ENCODE data around the gene PTTG2. TPM values are rescaled to one million over a fixed set of nuclear protein-coding genes. Genes with fewer than 3 reads are reported as not detected.
A peak's percentile ranks its signal among the peaks of the same experiment; 100 is the strongest.

PTTG2 gene
- total RNA-seq, 3 donors from 2014 or later: 0.77 to 2.5 TPM; not detected in 1

GRCh38 chr4:37949636-37950426 is 10.4 kb upstream of the PTTG2 start:
- DNase-seq (no peak), ATAC-seq (no peak)
- intact Hi-C loops (cut with DNase I, micrococcal nuclease): no loop called here
- H3K4me1 ChIP-seq (ENCODE audit: low read depth): peaks cover 4% of the 10 kb centered on the region
- no peak overlapping the region for H3K4me3 ChIP-seq
- H3K9me3 ChIP-seq: no peaks in the 10 kb centered on the region
- H3K36me3 ChIP-seq (ENCODE audit: low read depth): no peaks in the 10 kb centered on the region
- no peak for TF ChIP-seq CTCF (IDR thresholded peaks at IDR 0.05)

- intact Hi-C loops (cut with DNase I, micrococcal nuclease): no loop called here
- no peak for DNase-seq
- peak; percentile 87 for ATAC-seq
- peaks cover 4% of the 10 kb centered on the region for H3K4me1 ChIP-seq (ENCODE audit: low read depth)
- H3K36me3 ChIP-seq (ENCODE audit: low read depth): no peaks in the 10 kb centered on the region
- no peak overlapping the region for H3K4me3 ChIP-seq
- no peaks in the 10 kb centered on the region for H3K9me3 ChIP-seq
- TF ChIP-seq CTCF (IDR thresholded peaks at IDR 0.05): no peak
These were observed 8.5 kb upstream of the PTTG2 start for GRCh38 chr4:37951461-37952352.

GRCh38 chr4:37953156-37953555 is 7.0 kb upstream of the PTTG2 start:
- no peak for ATAC-seq
- intact Hi-C loops (cut with DNase I, micrococcal nuclease): no loop called here

GRCh38 chr4:37953620-37954293 is 6.4 kb upstream of the PTTG2 start:
- no peaks in the 10 kb centered on the region for H3K9me3 ChIP-seq
- no peak for TF ChIP-seq CTCF (IDR thresholded peaks at IDR 0.05)
- no peak for ATAC-seq
- no peak overlapping the region for H3K4me3 ChIP-seq
- H3K36me3 ChIP-seq (ENCODE audit: low read depth): no peaks in the 10 kb centered on the region
- H3K4me1 ChIP-seq (ENCODE audit: low read depth): peaks cover 4% of the 10 kb centered on the region
- no peak for DNase-seq
- intact Hi-C loops (cut with DNase I, micrococcal nuclease): no loop called here

More at GRCh38 chr4:37953156-37953555, 7.0 kb upstream of the PTTG2 start:
- H3K9me3 ChIP-seq: no peaks in the 10 kb centered on the region
- no peak overlapping the region for H3K4me3 ChIP-seq
- peaks cover 4% of the 10 kb centered on the region for H3K4me1 ChIP-seq (ENCODE audit: low read depth)
- DNase-seq: no peak
- H3K36me3 ChIP-seq (ENCODE audit: low read depth): no peaks in the 10 kb centered on the region
- TF ChIP-seq CTCF (IDR thresholded peaks at IDR 0.05): no peak

GRCh38 chr4:37956941-37957340 is 3.3 kb upstream of the PTTG2 start:
- Histone ChIP-seq H3K9me3 (no peaks in the 10 kb centered on the region), H3K4me1 (ENCODE audit: low read depth) (no peaks in the 10 kb centered on the region), H3K36me3 (ENCODE audit: low read depth) (no peaks in the 10 kb centered on the region), H3K4me3 (no peak overlapping the region)
- intact Hi-C loops (cut with DNase I, micrococcal nuclease): no loop called here
- TF ChIP-seq CTCF (IDR thresholded peaks at IDR 0.05): no peak
- ATAC-seq: no peak
- no peak for DNase-seq
